ENCODE data around the gene UBXN10. TPM values are rescaled to one million over a fixed set of nuclear protein-coding genes. Genes with fewer than 3 reads are reported as not detected.

The UBXN10 gene
- total and polyA plus RNA-seq, 11 donors: 0.14 to 2.6 (median 1.1) TPM

DNA sequence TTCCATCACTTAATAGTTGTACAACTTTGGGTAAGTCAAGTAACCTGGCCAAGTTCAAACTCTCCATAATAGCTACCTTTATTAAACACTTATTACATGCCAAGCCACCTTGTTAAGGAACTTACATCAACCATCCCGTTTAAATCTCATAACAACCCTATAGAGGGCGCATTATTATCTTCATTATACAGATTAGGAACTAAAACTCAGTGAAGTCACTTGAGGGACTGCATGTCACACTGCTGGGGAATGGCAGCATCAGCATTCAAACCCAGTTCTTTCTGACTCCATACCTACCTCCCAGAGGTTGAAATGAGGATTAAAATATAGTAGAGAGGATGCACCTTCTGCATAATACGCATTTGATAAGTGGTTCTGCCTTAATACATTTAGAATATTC, 47.5 kb downstream of the UBXN10 start:
- Histone ChIP-seq H3K4me1 (peaks cover 0 to 6% (median 0%) of the 10 kb centered on the region in 12 donors), H3K4me3 (no peak overlapping the region), H3K27me3 (peaks cover 0 to 43% (median 12%) of the 10 kb centered on the region in 9 donors), H3K36me3 (no peaks in the 10 kb centered on the region), H3K27ac (no peak overlapping the region), H3K9me3 (no peaks in the 10 kb centered on the region)
- intact Hi-C loops (cut with DNase I): loop anchor here in 2 of 10 donors (5.0 to 10.0 kb wide), 3 partner anchors 131 to 259 kb away; no protein-coding TSS in a partner anchor
- peak in 1 of 4 donors; percentile 62 for ATAC-seq
- TF ChIP-seq, protein P1, sequence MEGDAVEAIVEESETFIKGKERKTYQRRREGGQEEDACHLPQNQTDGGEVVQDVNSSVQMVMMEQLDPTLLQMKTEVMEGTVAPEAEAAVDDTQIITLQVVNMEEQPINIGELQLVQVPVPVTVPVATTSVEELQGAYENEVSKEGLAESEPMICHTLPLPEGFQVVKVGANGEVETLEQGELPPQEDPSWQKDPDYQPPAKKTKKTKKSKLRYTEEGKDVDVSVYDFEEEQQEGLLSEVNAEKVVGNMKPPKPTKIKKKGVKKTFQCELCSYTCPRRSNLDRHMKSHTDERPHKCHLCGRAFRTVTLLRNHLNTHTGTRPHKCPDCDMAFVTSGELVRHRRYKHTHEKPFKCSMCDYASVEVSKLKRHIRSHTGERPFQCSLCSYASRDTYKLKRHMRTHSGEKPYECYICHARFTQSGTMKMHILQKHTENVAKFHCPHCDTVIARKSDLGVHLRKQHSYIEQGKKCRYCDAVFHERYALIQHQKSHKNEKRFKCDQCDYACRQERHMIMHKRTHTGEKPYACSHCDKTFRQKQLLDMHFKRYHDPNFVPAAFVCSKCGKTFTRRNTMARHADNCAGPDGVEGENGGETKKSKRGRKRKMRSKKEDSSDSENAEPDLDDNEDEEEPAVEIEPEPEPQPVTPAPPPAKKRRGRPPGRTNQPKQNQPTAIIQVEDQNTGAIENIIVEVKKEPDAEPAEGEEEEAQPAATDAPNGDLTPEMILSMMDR (IDR thresholded peaks at IDR 0.05): peak in 9 of 12 donors; percentile 14 to 42 (median 32)
- no peak for TF ChIP-seq POLR2A (IDR thresholded peaks at IDR 0.05)
- 34 to 41% (median 37%) methylated on average over 3 of the region's 3 CpGs for WGBS, 4 donors
- no peak for DNase-seq

DNA sequence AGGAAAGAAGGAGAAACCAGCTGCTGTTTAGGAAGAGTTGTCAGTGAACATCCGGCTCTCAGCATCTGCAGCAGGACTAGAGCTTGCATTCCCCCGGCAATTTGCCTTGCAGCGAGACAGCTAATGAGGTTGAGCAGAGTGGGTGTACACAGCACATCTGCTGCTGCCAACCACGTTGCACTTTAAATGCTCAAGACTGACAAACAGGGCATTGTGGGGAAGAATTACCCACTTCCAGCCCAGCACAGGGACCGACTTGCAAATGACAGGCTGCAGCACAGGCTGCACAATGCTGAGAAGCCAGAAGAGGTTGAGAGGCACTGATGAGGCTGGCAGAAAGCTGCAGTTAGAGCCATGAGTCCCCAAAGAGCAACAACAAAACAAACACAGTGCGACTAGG, 48.0 kb downstream of the UBXN10 start:
- H3K27ac ChIP-seq: no peak overlapping the region
- peaks cover 0 to 43% (median 12%) of the 10 kb centered on the region in 9 donors for H3K27me3 ChIP-seq
- H3K36me3 ChIP-seq: no peaks in the 10 kb centered on the region
- intact Hi-C loops (cut with DNase I): loop anchor here in 2 of 10 donors (5.0 to 10.0 kb wide), 3 partner anchors 131 to 258 kb away; no protein-coding TSS in a partner anchor
- ATAC-seq (no peak), DNase-seq (no peak)
- WGBS, 4 donors: 31 to 43% (median 35%) methylated on average over 6 of the region's 6 CpGs
- no peaks in the 10 kb centered on the region for H3K9me3 ChIP-seq
- H3K4me3 ChIP-seq: no peak overlapping the region
- H3K4me1 ChIP-seq: peaks cover 0 to 6% (median 0%) of the 10 kb centered on the region in 12 donors
- TF ChIP-seq, protein P1 (IDR thresholded peaks at IDR 0.05): no peak
- no peak for TF ChIP-seq POLR2A (IDR thresholded peaks at IDR 0.05)

DNA sequence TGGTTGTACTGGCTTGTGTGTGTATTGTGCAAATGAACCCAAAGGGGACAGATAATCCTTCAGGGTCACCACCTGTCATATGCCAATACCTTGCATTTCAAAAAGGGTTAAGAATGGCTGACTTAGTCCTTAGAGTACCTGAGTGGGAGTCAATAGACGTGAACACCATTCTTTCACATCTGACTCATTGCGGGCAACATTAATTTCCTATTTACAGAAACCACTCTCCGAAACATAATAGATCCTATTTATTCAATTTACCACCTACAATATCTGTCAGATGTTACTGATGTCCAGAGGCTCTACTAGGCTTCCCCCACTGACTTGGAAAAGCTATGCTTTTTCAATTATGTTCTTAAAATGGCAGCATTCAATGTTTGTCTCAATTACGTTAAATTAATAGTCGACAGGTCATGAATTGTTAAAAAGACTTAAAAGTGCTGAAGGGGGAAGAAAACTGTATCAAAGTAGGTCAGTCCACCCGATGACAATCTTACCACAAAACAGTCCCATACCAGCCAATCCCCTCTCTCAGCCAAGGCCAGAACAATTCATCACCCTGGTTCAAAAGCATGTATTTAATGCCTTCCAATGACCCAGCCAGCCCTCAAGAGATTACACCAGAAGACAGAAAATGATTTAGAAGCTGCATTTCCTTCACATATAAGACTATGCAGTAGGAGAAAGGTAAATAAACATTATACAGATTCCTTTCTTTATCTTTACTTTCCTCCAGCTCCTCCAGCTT, 49.1 kb downstream of the UBXN10 start:
- ATAC-seq (no peak), DNase-seq (no peak)
- intact Hi-C loops (cut with DNase I): loop anchor here in 2 of 10 donors (5.0 to 10.0 kb wide), 3 partner anchors 130 to 257 kb away; no protein-coding TSS in a partner anchor
- TF ChIP-seq POLR2A (IDR thresholded peaks at IDR 0.05): no peak
- TF ChIP-seq, protein P1 (IDR thresholded peaks at IDR 0.05): no peak
- Histone ChIP-seq H3K9me3 (no peaks in the 10 kb centered on the region), H3K4me1 (peaks cover 0 to 6% (median 0%) of the 10 kb centered on the region in 12 donors), H3K27ac (no peak overlapping the region), H3K4me3 (no peak overlapping the region), H3K36me3 (no peaks in the 10 kb centered on the region), H3K27me3 (peaks cover 0 to 51% (median 17%) of the 10 kb centered on the region in 9 donors)
- 67 to 85% (median 79%) methylated on average over 6 of the region's 6 CpGs for WGBS, 4 donors

DNA sequence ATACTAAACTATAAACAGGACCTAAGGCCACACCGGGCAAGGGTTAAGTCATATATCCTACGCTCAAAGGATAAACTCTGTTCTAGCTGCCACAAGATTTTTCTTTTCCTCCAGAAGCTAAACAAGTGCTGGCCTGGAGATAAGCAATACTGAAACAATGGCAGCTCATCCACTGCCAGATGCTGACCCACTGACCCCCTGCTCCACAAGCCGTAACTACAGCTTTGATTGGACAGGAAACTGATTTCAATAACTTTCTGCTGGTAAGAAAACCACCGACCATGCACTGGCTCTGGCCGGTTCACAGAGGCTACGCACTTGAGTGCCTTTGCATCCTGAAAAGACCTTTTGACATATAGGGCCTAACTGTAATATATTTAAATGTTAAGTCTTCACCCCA, 51.8 kb downstream of the UBXN10 start:
- no peak overlapping the region for H3K4me3 ChIP-seq
- TF ChIP-seq, protein P1 (IDR thresholded peaks at IDR 0.05): no peak
- TF ChIP-seq POLR2A (IDR thresholded peaks at IDR 0.05): no peak
- no peak overlapping the region for H3K27ac ChIP-seq
- H3K9me3 ChIP-seq: no peaks in the 10 kb centered on the region
- no peak for ATAC-seq
- 58 to 68% (median 62%) methylated on average over 6 of the region's 6 CpGs for WGBS, 4 donors
- H3K4me1 ChIP-seq: peaks cover 0 to 6% (median 0%) of the 10 kb centered on the region in 12 donors
- peaks cover 0 to 52% (median 19%) of the 10 kb centered on the region in 9 donors for H3K27me3 ChIP-seq
- H3K36me3 ChIP-seq: no peaks in the 10 kb centered on the region
- intact Hi-C loops (cut with DNase I): loop anchor here in 1 of 10 donors (10.0 kb wide), 1 partner anchor 127 kb away; no protein-coding TSS in a partner anchor
- DNase-seq: no peak
